ENCODE data around the gene DLGAP4. TPM values are rescaled to one million over a fixed set of nuclear protein-coding genes. Genes with fewer than 3 reads are reported as not detected.
"Not testable (repeated sequence)": the region's sequence is repeated elsewhere in the genome, so short reads cannot be mapped to it uniquely, and the experiment has no call there.

Gene DLGAP4
- total RNA-seq, 1 donor from 2014 or later: 15.9 TPM

- no peak for DNase-seq (ENCODE audit: low read depth in 2 of 2)
Measured at GRCh38 chr20:36563374-36563773, 257.2 kb downstream of the DLGAP4 start.

GRCh38 chr20:36564078-36564725, 258.1 kb downstream of the DLGAP4 start:
- not testable (repeated sequence) for DNase-seq (ENCODE audit: low read depth in 2 of 2)

GRCh38 chr20:36564726-36565121, 258.6 kb downstream of the DLGAP4 start:
- not testable (repeated sequence) for DNase-seq (ENCODE audit: low read depth in 2 of 2)

- DNase-seq (ENCODE audit: low read depth in 2 of 2): no peak
Measured at GRCh38 chr20:36565520-36565919, 259.4 kb downstream of the DLGAP4 start.

- DNase-seq (ENCODE audit: low read depth in 2 of 2): peak in 1 of 2 donors; percentile 46
Measured at GRCh38 chr20:36569847-36570429, 263.8 kb downstream of the DLGAP4 start.

- DNase-seq (ENCODE audit: low read depth in 2 of 2): no peak
Measured at GRCh38 chr20:36571564-36572504, 265.7 kb downstream of the DLGAP4 start.

- peak; percentile 12 to 20 for DNase-seq (ENCODE audit: low read depth in 2 of 2)
Measured at GRCh38 chr20:36572701-36573102, 266.6 kb downstream of the DLGAP4 start.

- peak; percentile 62 to 93 for DNase-seq (ENCODE audit: low read depth in 2 of 2)
Measured at GRCh38 chr20:36573103-36573797, 267.1 kb downstream of the DLGAP4 start, which contains the start of gene TGIF2. Gene TGIF2, plus strand, starts transcription at chr20:36573597. Its CDS starts 5,178 bp downstream, at chr20:36578775.

GRCh38 chr20:36573798-36574365, 267.7 kb downstream of the DLGAP4 start:
- peak; percentile 19 to 57 for DNase-seq (ENCODE audit: low read depth in 2 of 2)

- peak; percentile 40 to 69 for DNase-seq (ENCODE audit: low read depth in 2 of 2)
Measured at GRCh38 chr20:36574366-36575135, 268.4 kb downstream of the DLGAP4 start.

- DNase-seq (ENCODE audit: low read depth in 2 of 2): no peak
Measured at GRCh38 chr20:36576081-36576445, 269.9 kb downstream of the DLGAP4 start.

Other genes with a start within 250 kb of the DLGAP4 start
- 5.4 and 14.3 TPM in 2 replicates for gene EPB41L1, start 151.6 kb upstream of the DLGAP4 start, total RNA-seq
- 19.8 and 24.8 TPM in 2 replicates for gene AAR2, start 69.9 kb upstream of the DLGAP4 start, total RNA-seq
- 0.60 and 1.1 TPM in 2 replicates for gene MYL9, start 235.2 kb downstream of the DLGAP4 start, total RNA-seq